Gastroesophageal sphincter (tissue), 3 donors: ENCODE data around the gene SPATA2L.

ENCODE experiments used
- POLR2A ChIP-seq, 2 donors: fragments of 450-650 bp; IDR thresholded peaks; one replicate each; pipeline ENCODE4 v1.6.1; 2017; ENCODE audit warnings: antibody characterized with exemption in 2 of 2, mild to moderate bottlenecking in 2 of 2, moderate library complexity in 1 of 2
- TF ChIP-seq, protein P1 (sequence below), 4 experiments: fragments of 200-600 bp in 2 of 4; fragments of 450-650 bp in 2 of 4; sonication (generic) in 1 of 4; IDR thresholded peaks; one replicate each; pipeline ENCODE4 v1.5.1; 2017 to 2019; ENCODE audit warnings: antibody characterized with exemption in 4 of 4, mild to moderate bottlenecking in 2 of 4, moderate library complexity in 2 of 4

DNA sequence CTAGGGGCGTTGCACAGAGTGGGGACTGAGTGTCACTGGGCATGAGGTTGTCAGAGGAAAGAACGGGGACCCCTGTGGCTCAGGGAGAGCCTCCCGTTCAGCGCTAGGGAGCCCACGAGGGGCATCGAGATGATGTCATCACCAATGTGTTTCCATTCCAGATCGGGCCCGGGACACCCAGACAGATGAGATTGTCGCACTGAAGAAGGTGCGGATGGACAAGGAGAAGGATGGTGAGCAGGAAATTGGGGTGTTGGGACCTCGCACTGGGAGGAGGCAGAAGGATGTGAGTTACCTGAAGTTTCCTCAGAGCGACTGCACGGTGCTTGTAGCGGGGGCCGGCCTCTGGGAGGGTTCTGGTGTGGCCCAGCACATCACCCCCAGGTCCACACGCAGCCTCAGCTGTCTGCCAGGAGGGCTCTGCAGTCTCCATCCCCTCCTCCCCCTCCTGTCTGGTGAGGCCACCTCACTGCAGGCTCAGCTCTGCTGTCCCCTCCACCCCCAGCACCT, 11.1 kb downstream of the SPATA2L start:
- TF ChIP-seq, protein P1, sequence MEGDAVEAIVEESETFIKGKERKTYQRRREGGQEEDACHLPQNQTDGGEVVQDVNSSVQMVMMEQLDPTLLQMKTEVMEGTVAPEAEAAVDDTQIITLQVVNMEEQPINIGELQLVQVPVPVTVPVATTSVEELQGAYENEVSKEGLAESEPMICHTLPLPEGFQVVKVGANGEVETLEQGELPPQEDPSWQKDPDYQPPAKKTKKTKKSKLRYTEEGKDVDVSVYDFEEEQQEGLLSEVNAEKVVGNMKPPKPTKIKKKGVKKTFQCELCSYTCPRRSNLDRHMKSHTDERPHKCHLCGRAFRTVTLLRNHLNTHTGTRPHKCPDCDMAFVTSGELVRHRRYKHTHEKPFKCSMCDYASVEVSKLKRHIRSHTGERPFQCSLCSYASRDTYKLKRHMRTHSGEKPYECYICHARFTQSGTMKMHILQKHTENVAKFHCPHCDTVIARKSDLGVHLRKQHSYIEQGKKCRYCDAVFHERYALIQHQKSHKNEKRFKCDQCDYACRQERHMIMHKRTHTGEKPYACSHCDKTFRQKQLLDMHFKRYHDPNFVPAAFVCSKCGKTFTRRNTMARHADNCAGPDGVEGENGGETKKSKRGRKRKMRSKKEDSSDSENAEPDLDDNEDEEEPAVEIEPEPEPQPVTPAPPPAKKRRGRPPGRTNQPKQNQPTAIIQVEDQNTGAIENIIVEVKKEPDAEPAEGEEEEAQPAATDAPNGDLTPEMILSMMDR (IDR thresholded peaks at IDR 0.05): no peak
- no peak for TF ChIP-seq POLR2A (IDR thresholded peaks at IDR 0.05)
